ENCODE results near the gene BCAP29.
"Not testable (repeated sequence)": the region's sequence is repeated elsewhere in the genome, so short reads cannot be mapped to it uniquely, and the experiment has no call there.

Gene BCAP29

DNA sequence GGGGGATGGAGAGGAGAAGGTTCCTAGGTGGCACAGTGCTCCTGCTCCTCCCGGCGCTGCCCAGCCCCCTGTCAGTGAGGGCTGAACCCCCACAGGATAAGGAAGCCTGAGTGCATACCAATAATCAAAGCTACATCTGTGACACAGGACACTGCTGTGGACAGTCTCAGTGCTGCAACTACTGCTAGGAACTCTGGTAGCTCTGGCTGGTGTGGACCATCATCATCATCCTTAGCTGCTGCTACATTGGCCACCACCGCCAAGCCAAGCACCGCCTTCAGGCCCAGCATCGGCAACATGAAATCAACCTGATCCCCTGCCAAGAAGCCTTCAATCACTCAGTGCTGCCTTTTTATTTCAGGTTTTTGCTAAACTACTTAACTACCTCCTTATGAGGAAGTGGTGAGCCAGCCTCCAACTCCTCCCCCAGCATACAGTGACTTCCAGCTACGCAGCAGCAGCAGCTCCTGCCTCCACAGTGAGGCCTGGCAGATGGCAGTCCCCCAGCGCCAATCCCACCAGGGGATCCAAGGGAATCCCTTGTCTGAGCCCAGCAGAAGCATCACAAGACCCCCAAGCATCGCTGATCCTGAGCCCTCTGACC, 48.5 kb downstream of the BCAP29 start:
- no peak for FAIRE-seq

DNA sequence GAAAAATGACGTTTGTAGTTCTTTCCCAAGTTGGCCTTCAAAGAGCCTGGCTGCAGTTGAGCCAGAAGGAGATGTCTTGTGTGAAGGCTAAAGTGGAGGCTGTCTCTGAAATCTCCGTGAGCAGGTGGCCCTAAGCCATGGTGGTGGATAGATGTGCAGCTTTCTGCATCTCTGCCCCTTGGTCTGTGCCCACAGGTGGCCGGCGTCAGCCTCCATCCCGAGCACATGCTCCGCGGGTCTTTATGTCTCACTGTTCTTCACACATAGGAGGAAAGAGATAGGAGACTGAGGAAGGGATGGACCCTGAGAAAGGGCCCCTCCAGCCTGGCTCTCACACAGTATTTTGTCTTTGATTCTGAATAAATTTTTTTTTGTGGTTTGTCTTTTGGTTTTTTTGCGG, 50.3 kb downstream of the BCAP29 start:
- FAIRE-seq, result no peak

GRCh38 chr7:107631588-107632491, 51.8 kb downstream of the BCAP29 start:
- no peak for FAIRE-seq

- FAIRE-seq, result no peak
These were observed 52.4 kb downstream of the BCAP29 start for GRCh38 chr7:107632492-107632865.

DNA sequence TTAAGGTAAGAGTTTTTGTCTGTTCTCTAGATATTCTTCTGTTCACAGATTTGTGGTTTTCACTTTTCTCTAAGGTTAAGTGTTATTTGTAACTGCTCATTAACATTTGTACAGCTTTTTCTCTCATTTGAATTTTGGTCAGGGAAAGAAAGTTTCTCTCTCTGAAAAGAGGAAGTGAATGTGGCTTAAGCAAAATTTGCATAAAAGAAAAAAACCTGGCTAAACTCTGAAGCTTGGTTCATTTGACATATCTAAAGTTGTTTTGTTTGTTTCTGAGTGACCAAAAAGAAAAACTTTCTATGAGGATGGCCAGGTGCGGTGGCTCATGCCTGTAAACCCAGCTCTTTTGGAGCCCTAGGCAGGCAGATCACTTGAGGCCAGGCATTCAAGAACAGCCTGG, 58.5 kb downstream of the BCAP29 start:
- FAIRE-seq, result no peak

DNA sequence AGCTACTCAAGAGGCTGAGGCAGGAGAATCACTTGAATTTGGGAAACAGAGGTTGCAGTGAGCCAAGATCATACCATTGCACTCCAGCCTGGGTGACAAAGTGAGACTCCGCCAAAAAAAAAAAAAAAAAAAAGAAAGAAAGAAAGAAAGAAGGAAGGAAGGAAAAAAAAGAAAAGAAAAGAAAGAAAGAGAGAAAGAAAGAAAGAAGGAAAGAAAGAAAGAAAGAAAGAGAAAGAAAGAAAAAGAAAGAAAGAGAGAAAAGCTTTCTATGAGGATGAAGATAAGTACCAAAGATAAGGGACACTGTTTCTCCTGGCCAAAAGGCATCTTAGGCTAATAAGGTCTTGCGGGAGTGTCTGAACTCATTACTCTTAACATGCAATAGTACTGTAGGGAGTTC, 59.0 kb downstream of the BCAP29 start:
- FAIRE-seq, result not testable (repeated sequence)

- no peak for FAIRE-seq
These were observed 61.6 kb downstream of the BCAP29 start for GRCh38 chr7:107641676-107642075.

DNA sequence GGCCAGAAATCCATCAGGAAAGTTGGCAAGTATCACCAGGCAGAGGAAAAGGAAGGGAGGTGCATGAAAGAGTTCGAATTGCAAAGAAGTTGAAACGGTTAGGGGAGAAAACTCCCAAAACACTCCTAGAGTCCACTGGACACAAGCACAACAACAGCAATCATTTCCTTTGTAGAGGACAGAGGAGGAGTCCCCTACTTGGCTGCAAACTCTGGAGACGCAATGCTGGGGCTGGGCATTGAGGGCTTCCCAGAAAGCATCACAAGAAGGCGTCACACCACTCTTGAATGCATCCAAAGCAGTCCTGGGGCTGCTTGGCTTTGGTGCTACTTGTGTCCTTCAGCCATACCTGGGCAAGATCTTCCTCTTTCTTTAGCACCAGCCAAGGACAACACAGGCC, 62.5 kb downstream of the BCAP29 start:
- no peak for FAIRE-seq

DNA sequence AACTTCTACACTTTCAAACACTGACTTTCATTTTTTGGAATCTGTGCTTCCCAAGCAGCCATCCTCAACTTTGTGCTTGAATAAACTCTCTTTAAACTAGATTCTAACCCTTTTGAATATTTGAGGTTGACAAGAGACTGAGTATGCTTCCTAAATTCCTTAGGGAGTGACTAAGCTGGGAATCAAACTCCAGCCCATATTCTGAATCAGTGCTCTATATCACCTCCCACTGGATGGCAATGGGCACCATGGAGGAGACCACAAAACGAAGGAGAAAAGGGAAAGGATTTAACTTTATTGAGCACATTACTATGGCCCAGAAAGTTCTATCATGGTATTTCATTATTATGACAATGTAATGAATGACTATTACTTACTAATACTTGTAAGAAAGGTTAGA, 63.4 kb downstream of the BCAP29 start:
- no peak for FAIRE-seq

DNA sequence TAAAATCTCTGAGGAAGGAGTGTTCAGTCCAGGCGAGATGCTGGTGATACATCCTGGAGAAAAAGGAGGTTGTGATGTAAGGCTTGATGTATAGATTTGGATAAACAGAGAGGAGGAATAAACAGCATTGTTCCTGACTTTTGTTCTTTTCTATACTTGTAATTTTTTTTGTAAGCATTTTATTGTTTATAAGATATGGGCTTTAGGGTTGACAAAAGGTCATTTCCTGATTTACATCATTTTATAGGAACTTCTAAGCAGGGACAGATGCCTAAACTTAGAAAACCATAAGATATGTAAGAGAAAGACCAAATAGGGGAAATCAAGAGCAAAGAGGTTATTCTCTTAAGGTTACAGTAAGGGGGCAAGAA, 63.9 kb downstream of the BCAP29 start:
- no peak for FAIRE-seq

- FAIRE-seq, result no peak
These were observed 64.4 kb downstream of the BCAP29 start for GRCh38 chr7:107644309-107644974.

DNA sequence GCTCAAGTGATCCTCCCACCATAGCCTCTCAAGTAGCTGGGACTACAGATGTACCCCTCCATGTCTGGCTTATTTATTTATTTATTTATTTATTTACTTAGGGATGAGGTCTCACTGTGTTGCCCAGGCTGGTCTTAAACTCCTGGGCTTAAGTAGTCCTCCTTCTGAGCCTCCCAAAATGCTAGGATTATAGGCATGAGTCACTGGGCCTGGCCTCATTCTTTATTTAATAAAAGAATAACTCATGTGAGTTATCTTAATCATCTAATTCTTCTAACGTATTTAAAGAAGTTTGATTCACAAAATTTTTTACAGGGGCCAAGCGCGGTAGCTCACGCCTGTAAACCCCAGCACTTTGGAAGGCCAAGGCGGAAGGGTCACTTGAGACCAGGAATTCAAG, 72.6 kb downstream of the BCAP29 start:
- FAIRE-seq, result no peak

- no peak for FAIRE-seq
These were observed 78.4 kb downstream of the BCAP29 start for GRCh38 chr7:107658467-107658866.

GRCh38 chr7:107659666-107660065, 79.6 kb downstream of the BCAP29 start:
- FAIRE-seq, result no peak

DNA sequence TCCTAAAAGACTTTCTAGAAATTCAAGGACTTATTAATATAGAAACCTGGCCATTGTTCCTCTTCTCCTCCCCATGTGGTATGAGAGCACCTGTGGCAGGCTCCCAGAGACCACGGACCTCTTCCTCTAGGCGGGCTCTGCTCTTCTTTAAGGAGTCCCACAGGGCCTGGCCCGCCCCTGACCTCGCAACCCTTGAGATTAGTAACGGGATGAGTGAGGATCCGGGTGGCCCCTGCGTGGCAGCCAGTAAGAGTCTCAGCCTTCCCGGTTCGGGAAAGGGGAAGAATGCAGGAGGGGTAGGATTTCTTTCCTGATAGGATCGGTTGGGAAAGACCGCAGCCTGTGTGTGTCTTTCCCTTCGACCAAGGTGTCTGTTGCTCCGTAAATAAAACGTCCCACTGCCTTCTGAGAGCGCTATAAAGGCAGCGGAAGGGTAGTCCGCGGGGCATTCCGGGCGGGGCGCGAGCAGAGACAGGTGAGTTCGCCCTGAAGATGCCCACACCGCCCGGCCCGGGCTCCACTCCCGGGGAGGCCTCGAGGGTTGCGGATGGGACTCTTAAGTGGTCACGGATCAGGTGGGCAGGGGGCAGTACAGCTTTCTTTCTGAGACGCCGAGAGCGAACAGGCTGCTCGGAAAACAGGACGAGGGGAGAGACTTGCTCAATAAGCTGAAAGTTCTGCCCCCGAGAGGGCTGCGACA, 80.5 kb downstream of the BCAP29 start, which contains the start of gene SLC26A4:
Gene SLC26A4 (plus strand): TSS at position 448 of the 700 bp plus-strand sequence. CDS start 814 bp downstream, outside the sequence.
- no peak for FAIRE-seq

DNA sequence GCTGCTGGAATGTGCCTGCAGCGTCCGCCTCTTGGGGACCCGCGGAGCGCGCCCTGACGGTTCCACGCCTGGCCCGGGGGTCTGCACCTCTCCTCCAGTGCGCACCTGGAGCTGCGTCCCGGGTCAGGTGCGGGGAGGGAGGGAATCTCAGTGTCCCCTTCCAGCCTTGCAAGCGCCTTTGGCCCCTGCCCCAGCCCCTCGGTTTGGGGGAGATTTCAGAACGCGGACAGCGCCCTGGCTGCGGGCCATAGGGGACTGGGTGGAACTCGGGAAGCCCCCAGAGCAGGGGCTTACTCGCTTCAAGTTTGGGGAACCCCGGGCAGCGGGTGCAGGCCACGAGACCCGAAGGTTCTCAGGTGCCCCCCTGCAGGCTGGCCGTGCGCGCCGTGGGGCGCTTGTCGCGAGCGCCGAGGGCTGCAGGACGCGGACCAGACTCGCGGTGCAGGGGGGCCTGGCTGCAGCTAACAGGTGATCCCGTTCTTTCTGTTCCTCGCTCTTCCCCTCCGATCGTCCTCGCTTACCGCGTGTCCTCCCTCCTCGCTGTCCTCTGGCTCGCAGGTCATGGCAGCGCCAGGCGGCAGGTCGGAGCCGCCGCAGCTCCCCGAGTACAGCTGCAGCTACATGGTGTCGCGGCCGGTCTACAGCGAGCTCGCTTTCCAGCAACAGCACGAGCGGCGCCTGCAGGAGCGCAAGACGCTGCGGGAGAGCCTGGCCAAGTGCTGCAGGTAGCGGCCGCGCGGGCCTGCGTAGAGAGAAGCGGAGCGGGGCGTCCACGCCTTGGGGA, 81.2 kb downstream of the BCAP29 start:
- no peak for FAIRE-seq

DNA sequence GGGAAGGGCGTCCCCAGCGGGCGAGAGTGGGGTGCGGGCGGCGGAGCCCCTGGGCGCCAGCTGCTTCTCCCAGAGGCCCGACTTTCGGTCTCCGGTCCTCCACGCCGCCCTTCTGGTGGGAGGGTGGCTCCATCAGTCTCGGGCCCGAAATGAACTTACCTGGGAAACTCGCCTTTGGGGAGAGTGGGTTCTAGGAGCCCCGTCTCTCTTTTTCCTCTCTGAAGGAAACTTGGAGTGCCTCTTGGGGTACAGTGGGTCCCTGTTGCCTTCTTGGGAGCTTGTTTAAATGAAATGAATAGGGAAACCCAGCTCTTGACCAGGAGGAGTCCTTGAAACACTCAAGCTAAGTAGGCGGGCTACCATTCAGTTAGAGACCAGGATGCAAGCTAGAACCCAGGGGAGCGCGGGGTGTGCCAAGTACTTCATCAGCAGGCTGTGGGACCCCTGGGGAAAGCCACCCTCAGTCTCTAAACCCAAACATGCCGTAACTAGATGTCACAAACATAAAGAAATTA, 81.9 kb downstream of the BCAP29 start:
- no peak for FAIRE-seq

DNA sequence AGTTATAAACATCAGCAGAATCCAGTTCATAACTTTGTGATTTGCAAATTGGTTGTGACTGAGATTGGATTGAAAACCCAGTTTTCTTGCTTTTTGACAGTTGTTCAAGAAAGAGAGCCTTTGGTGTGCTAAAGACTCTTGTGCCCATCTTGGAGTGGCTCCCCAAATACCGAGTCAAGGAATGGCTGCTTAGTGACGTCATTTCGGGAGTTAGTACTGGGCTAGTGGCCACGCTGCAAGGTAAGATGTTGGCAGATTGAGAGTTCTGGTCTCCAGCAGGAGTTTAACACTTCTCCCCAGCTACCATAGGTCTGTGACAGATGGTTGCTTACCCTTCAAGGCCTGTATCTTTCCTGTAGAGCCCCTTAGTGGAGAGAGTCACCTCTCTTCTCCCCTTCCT, 83.2 kb downstream of the BCAP29 start:
- FAIRE-seq, result no peak

DNA sequence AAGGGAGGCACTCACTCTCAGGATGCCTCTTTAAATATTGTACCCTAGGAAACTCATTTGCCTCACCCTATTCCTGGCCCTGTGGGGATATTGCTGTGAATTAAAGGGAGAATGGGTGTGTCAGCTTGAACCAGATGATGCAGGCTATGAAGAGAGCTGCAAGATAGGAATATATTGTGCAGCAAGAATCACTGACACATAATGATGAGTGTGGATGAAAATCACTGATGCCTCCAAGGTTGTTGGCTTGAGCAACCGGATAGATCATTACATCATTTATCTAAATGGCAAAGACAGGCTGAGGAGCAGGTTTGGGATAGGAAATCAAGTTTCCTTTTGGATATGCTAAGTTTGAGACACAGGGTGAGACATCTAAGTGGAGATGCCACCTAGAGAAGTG, 86.7 kb downstream of the BCAP29 start:
- FAIRE-seq, result no peak

DNA sequence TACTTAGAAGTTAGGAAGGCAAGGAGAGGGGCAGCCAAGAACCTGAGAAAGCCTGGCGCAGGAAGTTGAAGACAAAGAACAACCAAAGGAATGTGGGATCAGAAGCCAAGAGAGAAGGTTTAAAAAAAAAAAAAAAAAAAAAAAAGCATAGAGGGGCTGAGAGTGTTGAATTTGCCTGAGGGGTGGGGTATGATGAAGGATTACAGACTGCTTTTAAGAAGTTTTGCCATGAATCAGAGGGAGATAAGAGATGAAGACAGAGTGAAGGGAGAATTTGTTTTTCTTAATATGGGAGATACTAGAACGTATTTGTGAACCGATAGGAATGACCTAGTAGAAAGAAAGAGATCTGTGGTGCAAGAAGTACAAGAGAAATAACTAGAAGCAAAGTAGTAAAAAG, 87.3 kb downstream of the BCAP29 start:
- no peak for FAIRE-seq

DNA sequence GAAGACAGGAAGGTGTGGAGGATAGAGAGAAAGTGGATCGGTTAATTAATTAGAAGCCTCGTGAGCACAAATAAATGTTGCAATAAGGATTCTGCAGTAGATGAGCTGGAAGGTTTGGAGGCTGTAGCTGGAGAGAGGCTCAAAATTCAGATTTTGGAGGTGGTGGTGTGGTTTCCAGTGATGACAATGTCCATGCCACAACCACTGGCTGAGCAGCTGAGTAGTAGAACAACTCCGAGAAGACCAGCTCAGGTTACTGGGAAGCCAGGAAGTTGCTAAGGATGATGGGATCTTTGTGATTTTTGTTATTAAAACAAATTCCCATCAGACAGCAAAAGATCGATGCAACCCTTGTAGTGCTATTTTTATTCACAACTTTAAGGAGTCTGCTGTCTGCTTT, 88.2 kb downstream of the BCAP29 start:
- no peak for FAIRE-seq

All from TTC549 (cell line).